Mucosa of descending colon (tissue), 3 donors: ENCODE measurements around the gene ABCD4. TPM values are rescaled to one million over a fixed set of nuclear protein-coding genes. Genes with fewer than 3 reads are reported as not detected.

Source experiments
- ATAC-seq: fragments of 200-7000 bp; cut with Tn5 transposase; one replicate; pipeline ENCODE4 v1.9.1; 2020; ENCODE audit warnings: mild to moderate bottlenecking, moderate library complexity
- DNase-seq, 3 donors: peaks; one replicate each; pipeline ENCODE4 v3.0.0-alpha.2; 2020
- H3K36me3 ChIP-seq: fragments of 200-600 bp; one replicate; pipeline ENCODE4 v1.8.0; 2021; ENCODE audit warnings: low read depth, mild to moderate bottlenecking
- H3K4me1 ChIP-seq: fragments of 200-600 bp; one replicate; pipeline ENCODE4 v1.8.0; 2021; ENCODE audit warnings: low read depth, mild to moderate bottlenecking
- H3K4me3 ChIP-seq: fragments of 200-600 bp; one replicate; pipeline ENCODE4 v1.8.0; 2021; ENCODE audit warnings: mild to moderate bottlenecking
- H3K9me3 ChIP-seq: fragments of 200-600 bp; one replicate; pipeline ENCODE4 v1.8.0; 2021; ENCODE audit warnings: mild to moderate bottlenecking
- CTCF ChIP-seq: fragments of 200-600 bp; IDR thresholded peaks from one replicate; pipeline ENCODE4 v1.8.0; 2022; ENCODE audit warnings: antibody characterized with exemption, mild to moderate bottlenecking
- intact Hi-C, 2 donors: fragments of 100-400 bp; cut with DNase I in 1 of 2; cut with micrococcal nuclease in 1 of 2; formaldehyde crosslinking; loops; one replicate each; pipeline versions ENCODE4 v1.11.0 to v1.11.1; 2022; cut with DNase I, micrococcal nuclease
- total RNA-seq, 3 donors: library from RNA; stranded (reverse); fragmentation: NEBNext Ultra II Directional in 2 of 3; extraction: Animal tissue kit (Norgen Biotek cat#: 25700) in 2 of 3; gene quantifications; one replicate each; pipeline versions ENCODE4 v1.2.1 to v1.2.4, GENCODE V29; 2021 to 2023
- donor health status: DM: no; HTN: no; CAD: no; lungs with moderate emphysema.
- donor health status: DM: no; HTN: no; CAD: no.
- donor health status: DM: no; HTN: yes; CAD: no.

ABCD4 gene
- total RNA-seq, 3 donors from 2014 or later, result 41.9 to 71.3 (median 53.8) TPM

DNA sequence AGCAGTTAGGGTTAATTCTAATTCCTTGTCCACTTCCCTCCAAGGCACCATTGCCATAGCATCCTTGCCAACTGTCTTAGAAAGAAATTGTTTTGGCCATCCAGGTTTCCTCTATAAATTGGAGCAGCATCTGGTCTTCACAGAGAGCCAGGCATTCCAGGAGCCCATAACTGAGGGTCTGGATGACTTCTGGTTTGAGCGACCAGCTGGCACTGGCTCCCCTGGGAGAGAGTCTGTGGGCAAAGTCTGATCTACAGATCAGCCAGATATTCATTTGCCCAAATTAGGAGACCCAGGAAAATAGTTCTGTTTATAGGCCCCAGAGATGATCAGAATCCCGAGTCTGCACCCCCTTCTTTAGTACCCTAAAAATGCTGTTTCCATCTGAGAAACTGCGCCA is 47.5 kb downstream of the ABCD4 start:
- Histone ChIP-seq H3K9me3 (no peaks in the 10 kb centered on the region), H3K4me1 (peaks cover 4% of the 10 kb centered on the region), H3K4me3 (no peak overlapping the region), H3K36me3 (no peaks in the 10 kb centered on the region)
- no peak for TF ChIP-seq CTCF
- DNase-seq (no peak), ATAC-seq (no peak)
- intact Hi-C loops, result loop anchor here in 1 of 2 donors (5.0 kb wide), 1 partner anchor 143 kb away; no protein-coding TSS in a partner anchor

DNA sequence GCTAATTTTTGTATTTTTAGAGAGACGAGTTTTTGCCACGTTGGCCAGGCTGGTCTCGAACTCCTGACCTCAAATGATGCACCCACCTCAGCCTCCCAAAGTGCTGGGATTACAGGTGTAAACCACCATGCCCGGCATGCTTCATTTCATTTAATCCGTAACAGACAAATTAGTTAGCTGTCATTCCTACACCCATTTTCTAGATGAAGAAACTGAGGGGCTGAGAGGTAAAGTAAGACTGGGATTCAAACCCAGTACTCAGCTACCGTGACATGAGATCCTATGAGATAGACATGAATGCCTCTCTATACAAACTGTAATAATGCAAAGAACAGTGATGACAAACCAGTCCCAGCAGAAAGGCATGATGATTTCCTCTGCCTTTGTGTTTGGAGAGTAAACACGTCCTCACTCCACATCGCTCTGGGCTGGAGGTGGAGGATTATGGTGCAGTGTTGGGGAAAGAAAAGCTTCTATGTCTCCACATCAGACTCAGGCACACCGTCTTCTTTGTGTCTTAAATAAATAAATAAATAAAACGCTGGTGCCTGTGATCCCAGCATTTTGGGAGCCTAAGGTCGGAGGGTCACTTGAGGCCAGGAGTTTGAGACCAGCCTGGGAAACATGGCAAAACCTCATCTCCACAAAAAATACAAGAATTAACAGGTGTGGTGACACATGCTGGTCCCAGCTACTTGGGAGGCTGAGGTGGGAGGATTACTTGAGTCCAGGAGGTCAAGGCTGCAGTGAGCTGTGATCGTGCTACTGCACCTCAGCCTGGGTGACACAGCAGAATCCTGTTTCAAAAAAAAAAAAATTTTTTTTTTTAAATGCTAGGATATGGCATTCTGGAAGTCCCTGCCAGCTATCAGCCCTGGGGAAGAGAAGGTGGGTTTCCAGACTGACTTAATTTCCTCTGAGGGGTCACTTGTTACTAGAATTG is 53.0 kb downstream of the ABCD4 start:
- no peak for DNase-seq
- H3K4me1 ChIP-seq, result no peaks in the 10 kb centered on the region
- intact Hi-C loops, result loop anchor here in 1 of 2 donors (5.0 kb wide), 1 partner anchor 137 kb away; no protein-coding TSS in a partner anchor
- no peak overlapping the region for H3K4me3 ChIP-seq
- ATAC-seq, result no peak
- no peaks in the 10 kb centered on the region for H3K9me3 ChIP-seq
- no peak for TF ChIP-seq CTCF
- no peaks in the 10 kb centered on the region for H3K36me3 ChIP-seq

- no peaks in the 10 kb centered on the region for H3K4me1 ChIP-seq
- H3K4me3 ChIP-seq, result no peak overlapping the region
- no peak for DNase-seq
- intact Hi-C loops, result no loop called here
- H3K9me3 ChIP-seq, result no peaks in the 10 kb centered on the region
- no peak for TF ChIP-seq CTCF
- no peaks in the 10 kb centered on the region for H3K36me3 ChIP-seq
- ATAC-seq, result no peak
Observed at GRCh38 chr14:74248017-74248416, 54.7 kb downstream of the ABCD4 start.

GRCh38 chr14:74246542-74246941 is 56.2 kb downstream of the ABCD4 start:
- DNase-seq (no peak), ATAC-seq (no peak)
- H3K9me3 ChIP-seq, result no peaks in the 10 kb centered on the region
- intact Hi-C loops, result no loop called here
- H3K4me1 ChIP-seq, result no peaks in the 10 kb centered on the region
- no peak for TF ChIP-seq CTCF
- no peaks in the 10 kb centered on the region for H3K36me3 ChIP-seq
- no peak overlapping the region for H3K4me3 ChIP-seq

- ATAC-seq (no peak), DNase-seq (no peak)
- Histone ChIP-seq H3K4me3 (no peak overlapping the region), H3K36me3 (no peaks in the 10 kb centered on the region), H3K4me1 (peaks cover 12% of the 10 kb centered on the region), H3K9me3 (no peaks in the 10 kb centered on the region)
- intact Hi-C loops, result no loop called here
- TF ChIP-seq CTCF, result no peak
Observed at GRCh38 chr14:74245292-74245691, 57.4 kb downstream of the ABCD4 start.
